ENCODE data around the gene HDAC5.
A peak's percentile ranks its signal among the peaks of the same experiment; 100 is the strongest.

Gene HDAC5

GRCh38 chr17:44086364-44087311 is 36.8 kb downstream of the HDAC5 start:
- DNase-seq = peak; percentile 75

GRCh38 chr17:44085908-44086307 is 37.5 kb downstream of the HDAC5 start:
- no peak for DNase-seq

GRCh38 chr17:44084921-44085320 is 38.5 kb downstream of the HDAC5 start:
- no peak for DNase-seq

- DNase-seq = peak; percentile 62
Measured at GRCh38 chr17:44084131-44084538, 39.3 kb downstream of the HDAC5 start.

- no peak for DNase-seq
Measured at GRCh38 chr17:44083250-44083849, 40.1 kb downstream of the HDAC5 start.

- no peak for DNase-seq
Measured at GRCh38 chr17:44082256-44082927, 41.0 kb downstream of the HDAC5 start.

GRCh38 chr17:44081681-44082080 is 41.8 kb downstream of the HDAC5 start:
- DNase-seq = no peak

- DNase-seq = no peak
Measured at GRCh38 chr17:44079877-44080821, 43.3 kb downstream of the HDAC5 start.

- no peak for DNase-seq
Measured at GRCh38 chr17:44078412-44078811, 45.0 kb downstream of the HDAC5 start.

GRCh38 chr17:44077595-44077909 is 45.9 kb downstream of the HDAC5 start:
- DNase-seq = no peak

- DNase-seq = no peak
Measured at GRCh38 chr17:44076716-44077594, 46.5 kb downstream of the HDAC5 start.

- no peak for DNase-seq
Measured at GRCh38 chr17:44075598-44076293, 47.7 kb downstream of the HDAC5 start.

- no peak for DNase-seq
Measured at GRCh38 chr17:44074911-44075285, 48.5 kb downstream of the HDAC5 start.

GRCh38 chr17:44074231-44074910 is 49.1 kb downstream of the HDAC5 start:
- DNase-seq = no peak

- no peak for DNase-seq
Measured at GRCh38 chr17:44071772-44072171, 51.7 kb downstream of the HDAC5 start.

- no peak for DNase-seq
Measured at GRCh38 chr17:44071198-44071520, 52.3 kb downstream of the HDAC5 start.

- DNase-seq = peak; percentile 96
Measured at GRCh38 chr17:44070455-44071197, 52.8 kb downstream of the HDAC5 start, which contains the start of gene G6PC3. TSS of gene G6PC3 (plus strand) at chr17:44070735. CDS start at chr17:44070966, 231 bp downstream.

GRCh38 chr17:44069974-44070454 is 53.4 kb downstream of the HDAC5 start:
- DNase-seq = peak; percentile 26

- no peak for DNase-seq
Measured at GRCh38 chr17:44067545-44067940, 55.9 kb downstream of the HDAC5 start.

Measured in stimulated activated CD4-positive, alpha-beta T cell treated with anti-CD3 and anti-CD28 coated beads, Interleukin-15, amount 100 ng/mL, for 24 hours (primary cell).